HL-60 (cell line): Measurements from ENCODE around the gene IFFO2. TPM values are rescaled to one million over a fixed set of nuclear protein-coding genes. Genes with fewer than 3 reads are reported as not detected.

ENCODE experiments used
- DNase-seq, 2 experiments: peaks; one replicate each; pipeline ENCODE4 v3.0.0-alpha.2; 2010 to 2020; ENCODE audit warnings: low read depth in 1 of 2, low spot score in 1 of 2
- H3K27ac ChIP-seq: fragments of 250-450 bp; sonication (Bioruptor Pico); replicated peaks from 2 replicates; pipeline ENCODE4 v1.5.1; 2020; ENCODE audit warnings: mild to moderate bottlenecking, moderate library complexity
- H3K27me3 ChIP-seq: fragments of 250-450 bp; sonication (Bioruptor Pico); 2 replicates; pipeline ENCODE4 v1.5.1; 2021; ENCODE audit warnings: mild to moderate bottlenecking, moderate library complexity; ENCODE audit not compliant: insufficient read depth, poor library complexity, severe bottlenecking
- H3K4me3 ChIP-seq: replicated peaks from 2 replicates; pipeline ENCODE4 v1.5.1; 2011; ENCODE audit warnings: mild to moderate bottlenecking, control low read depth, low read length; ENCODE audit not compliant: insufficient read depth
- CTCF ChIP-seq: IDR thresholded peaks from one replicate; pipeline ENCODE4 v1.5.1; 2011; ENCODE audit warnings: low read length, control low read depth, inconsistent platforms; ENCODE audit not compliant: insufficient read depth
- GABPA ChIP-seq: IDR thresholded peaks from 2 replicates; pipeline ENCODE4 v1.6.1; 2012; ENCODE audit warnings: low read depth
- POLR2AphosphoS5 ChIP-seq: IDR thresholded peaks from 2 replicates; pipeline ENCODE4 v1.6.1; 2012; ENCODE audit warnings: low read depth
- REST ChIP-seq: IDR thresholded peaks from 2 replicates; pipeline ENCODE4 v1.6.1; 2012; ENCODE audit warnings: low read depth; ENCODE audit not compliant: insufficient replicate concordance
- SPI1 ChIP-seq: IDR thresholded peaks from 2 replicates; pipeline ENCODE4 v1.6.1; 2012; ENCODE audit warnings: low read depth, mild to moderate bottlenecking, borderline replicate concordance
- microRNA-seq: library from miRNA; unstranded; fragments of <30 nt; microRNA quantifications from one replicate; pipeline ENCODE4, GENCODE V29; 2018

The IFFO2 gene

GRCh38 chr1:18855573-18855972 lies 100.9 kb downstream of the IFFO2 start:
- H3K27ac ChIP-seq = no peak overlapping the region
- H3K27me3 ChIP-seq = no peaks in the 10 kb centered on the region
- no peak for DNase-seq
- TF ChIP-seq CTCF (no peak), REST (no peak), GABPA (no peak), POLR2AphosphoS5 (no peak), SPI1 (no peak)
- no peak overlapping the region for H3K4me3 ChIP-seq

- no peak for DNase-seq
Observed at GRCh38 chr1:18854331-18855025, 102.0 kb downstream of the IFFO2 start.

More at GRCh38 chr1:18854331-18855025, 102.0 kb downstream of the IFFO2 start:
- Histone ChIP-seq H3K27ac (no peak overlapping the region), H3K27me3 (no peaks in the 10 kb centered on the region), H3K4me3 (no peak overlapping the region)
- no peak for TF ChIP-seq SPI1

Small RNA genes lying within 50 kb of the gene (microRNA-seq; reads per million reads assigned to microRNA genes)
- gene MIR1290 (not detected), gene MIR4695 (not detected)
